Calu3 (cell line): ENCODE measurements around the gene CMIP. TPM values are rescaled to one million over a fixed set of nuclear protein-coding genes. Genes with fewer than 3 reads are reported as not detected.

ENCODE experiments used
- BruUV-seq: library from RNA; stranded (reverse); fragments of 400-500 nt; replicated peaks from 2 replicates; lab custom pipeline; 2021; lab: Mats Ljungman, UMichigan
- CTCF ChIA-PET: fragments of 300-600 bp; sonication (Branson Sonifier 250); formaldehyde crosslinking; loops from one replicate; lab custom pipeline; 2022; ENCODE audit warnings: antibody characterized with exemption; lab: Charles Lee
- DNase-seq: peaks from one replicate; pipeline ENCODE4 v3.0.0; 2022
- H3K27ac Mint-ChIP-seq: one replicate; pipeline ENCODE4 v1.8.0; 2022; ENCODE audit warnings: mixed read lengths; ENCODE audit not compliant: unreplicated experiment
- H3K27me3 Mint-ChIP-seq: one replicate; pipeline ENCODE4 v1.8.0; 2022; ENCODE audit warnings: mixed read lengths; ENCODE audit not compliant: unreplicated experiment
- H3K36me3 Mint-ChIP-seq: one replicate; pipeline ENCODE4 v1.8.0; 2022; ENCODE audit warnings: mild to moderate bottlenecking, moderate library complexity, mixed read lengths; ENCODE audit not compliant: insufficient read depth, unreplicated experiment
- H3K4me1 Mint-ChIP-seq: one replicate; pipeline ENCODE4 v1.8.0; 2022; ENCODE audit warnings: mild to moderate bottlenecking, low read depth, mixed read lengths; ENCODE audit not compliant: unreplicated experiment
- H3K4me3 Mint-ChIP-seq: one replicate; pipeline ENCODE4 v1.8.0; 2022; ENCODE audit warnings: mild to moderate bottlenecking, low read depth, moderate library complexity, mixed read lengths; ENCODE audit not compliant: unreplicated experiment
- H3K9me3 Mint-ChIP-seq: one replicate; pipeline ENCODE4 v1.8.0; 2022; ENCODE audit warnings: low read depth, mixed read lengths; ENCODE audit not compliant: unreplicated experiment
- intact Hi-C: fragments of 100-400 bp; cut with micrococcal nuclease; formaldehyde crosslinking; loops from one replicate; pipeline ENCODE4 v1.10.0; 2022; ENCODE audit not compliant: unreplicated experiment
- total RNA-seq: library from RNA; stranded (reverse); gene quantifications from 2 replicates; pipeline ENCODE4 v1.2.3, GENCODE V29; 2022
- TF ChIP-seq, protein P1 (sequence below): fragments of 200-600 bp; IDR thresholded peaks from one replicate; pipeline ENCODE4 v1.8.0; 2022; ENCODE audit warnings: antibody characterized with exemption; ENCODE audit not compliant: unreplicated experiment

CMIP gene
- total RNA-seq, 1 experiment from 2014 or later: 82.7 TPM

DNA sequence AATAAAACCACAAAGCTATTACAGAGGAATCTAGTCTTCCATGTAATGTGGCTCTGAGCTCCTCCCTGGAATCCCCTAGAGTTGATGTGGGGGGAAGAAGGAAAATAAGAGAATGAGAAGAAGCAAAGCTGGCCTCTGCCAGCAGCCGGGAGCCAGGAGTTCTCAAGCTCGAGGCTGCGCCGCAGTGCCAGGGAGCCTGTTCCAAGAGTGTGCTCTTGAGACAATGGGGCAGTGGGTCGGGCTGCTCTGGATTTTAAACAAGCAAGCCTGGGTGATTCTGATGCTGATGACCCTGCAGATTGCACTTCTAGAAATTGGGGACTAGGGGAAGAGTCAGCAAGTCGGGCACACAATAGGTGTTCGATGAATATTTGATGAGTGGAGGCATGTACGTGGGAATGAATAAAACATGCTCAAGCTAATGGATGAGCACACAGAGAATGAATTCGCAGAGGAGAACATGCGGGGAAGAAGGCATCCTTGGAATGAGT, 119.9 kb downstream of the CMIP start:
- H3K27ac Mint-ChIP-seq: no peak overlapping the region
- CTCF ChIA-PET: no interaction called here
- no peaks in the 10 kb centered on the region for H3K27me3 Mint-ChIP-seq

DNA sequence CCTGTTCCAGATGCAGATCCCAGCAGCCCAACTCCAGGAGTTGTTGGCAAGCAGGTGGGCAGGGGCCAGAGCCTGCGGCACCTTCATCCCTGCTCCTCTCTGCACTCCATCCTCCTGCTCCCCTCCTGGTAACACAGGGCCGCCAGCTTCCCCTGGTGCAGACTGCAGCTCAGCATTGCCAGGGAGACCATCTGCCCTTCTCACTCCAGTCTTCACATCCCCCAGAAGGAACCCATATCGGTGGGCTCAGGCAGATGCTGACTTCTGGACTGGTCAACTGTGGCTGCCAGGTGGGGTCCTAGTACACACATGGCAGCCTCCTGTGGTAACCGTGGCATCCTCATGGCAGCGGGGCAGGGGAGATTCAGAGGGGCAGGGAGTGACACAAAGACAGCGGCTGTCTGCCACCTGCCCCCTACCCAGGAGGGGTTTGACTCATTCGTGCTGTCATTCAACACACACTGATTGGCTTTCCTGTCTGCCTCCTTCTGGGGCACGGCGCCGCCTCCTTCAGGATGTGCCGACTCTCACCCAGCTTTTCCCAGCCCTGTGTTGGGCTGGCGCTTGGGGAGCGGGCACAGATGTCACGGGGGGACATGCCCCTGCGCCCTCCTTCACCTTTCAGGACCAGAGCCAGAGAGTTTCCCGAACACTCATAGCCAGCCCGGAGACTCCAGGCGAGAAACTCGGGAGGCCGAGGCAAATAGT, 120.9 kb downstream of the CMIP start:
- peaks cover 56% of the 10 kb centered on the region for H3K4me1 Mint-ChIP-seq
- H3K27ac Mint-ChIP-seq: no peak overlapping the region
- CTCF ChIA-PET: no interaction called here
- no peak overlapping the region for H3K4me3 Mint-ChIP-seq
- no peak for DNase-seq
- no TSS peak for BruUV-seq
- intact Hi-C loops: no loop called here
- TF ChIP-seq, protein P1, sequence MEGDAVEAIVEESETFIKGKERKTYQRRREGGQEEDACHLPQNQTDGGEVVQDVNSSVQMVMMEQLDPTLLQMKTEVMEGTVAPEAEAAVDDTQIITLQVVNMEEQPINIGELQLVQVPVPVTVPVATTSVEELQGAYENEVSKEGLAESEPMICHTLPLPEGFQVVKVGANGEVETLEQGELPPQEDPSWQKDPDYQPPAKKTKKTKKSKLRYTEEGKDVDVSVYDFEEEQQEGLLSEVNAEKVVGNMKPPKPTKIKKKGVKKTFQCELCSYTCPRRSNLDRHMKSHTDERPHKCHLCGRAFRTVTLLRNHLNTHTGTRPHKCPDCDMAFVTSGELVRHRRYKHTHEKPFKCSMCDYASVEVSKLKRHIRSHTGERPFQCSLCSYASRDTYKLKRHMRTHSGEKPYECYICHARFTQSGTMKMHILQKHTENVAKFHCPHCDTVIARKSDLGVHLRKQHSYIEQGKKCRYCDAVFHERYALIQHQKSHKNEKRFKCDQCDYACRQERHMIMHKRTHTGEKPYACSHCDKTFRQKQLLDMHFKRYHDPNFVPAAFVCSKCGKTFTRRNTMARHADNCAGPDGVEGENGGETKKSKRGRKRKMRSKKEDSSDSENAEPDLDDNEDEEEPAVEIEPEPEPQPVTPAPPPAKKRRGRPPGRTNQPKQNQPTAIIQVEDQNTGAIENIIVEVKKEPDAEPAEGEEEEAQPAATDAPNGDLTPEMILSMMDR: no peak
- no peaks in the 10 kb centered on the region for H3K9me3 Mint-ChIP-seq
- no peaks in the 10 kb centered on the region for H3K27me3 Mint-ChIP-seq
- no peaks in the 10 kb centered on the region for H3K36me3 Mint-ChIP-seq

More for the DNA sequence above, 119.9 kb downstream of the CMIP start:
- BruUV-seq: no TSS peak
- Mint-ChIP-seq H3K36me3 (no peaks in the 10 kb centered on the region), H3K9me3 (no peaks in the 10 kb centered on the region), H3K4me1 (peaks cover 56% of the 10 kb centered on the region), H3K4me3 (no peak overlapping the region)
- no peak for DNase-seq
- intact Hi-C loops: no loop called here
- TF ChIP-seq, protein P1: no peak

DNA sequence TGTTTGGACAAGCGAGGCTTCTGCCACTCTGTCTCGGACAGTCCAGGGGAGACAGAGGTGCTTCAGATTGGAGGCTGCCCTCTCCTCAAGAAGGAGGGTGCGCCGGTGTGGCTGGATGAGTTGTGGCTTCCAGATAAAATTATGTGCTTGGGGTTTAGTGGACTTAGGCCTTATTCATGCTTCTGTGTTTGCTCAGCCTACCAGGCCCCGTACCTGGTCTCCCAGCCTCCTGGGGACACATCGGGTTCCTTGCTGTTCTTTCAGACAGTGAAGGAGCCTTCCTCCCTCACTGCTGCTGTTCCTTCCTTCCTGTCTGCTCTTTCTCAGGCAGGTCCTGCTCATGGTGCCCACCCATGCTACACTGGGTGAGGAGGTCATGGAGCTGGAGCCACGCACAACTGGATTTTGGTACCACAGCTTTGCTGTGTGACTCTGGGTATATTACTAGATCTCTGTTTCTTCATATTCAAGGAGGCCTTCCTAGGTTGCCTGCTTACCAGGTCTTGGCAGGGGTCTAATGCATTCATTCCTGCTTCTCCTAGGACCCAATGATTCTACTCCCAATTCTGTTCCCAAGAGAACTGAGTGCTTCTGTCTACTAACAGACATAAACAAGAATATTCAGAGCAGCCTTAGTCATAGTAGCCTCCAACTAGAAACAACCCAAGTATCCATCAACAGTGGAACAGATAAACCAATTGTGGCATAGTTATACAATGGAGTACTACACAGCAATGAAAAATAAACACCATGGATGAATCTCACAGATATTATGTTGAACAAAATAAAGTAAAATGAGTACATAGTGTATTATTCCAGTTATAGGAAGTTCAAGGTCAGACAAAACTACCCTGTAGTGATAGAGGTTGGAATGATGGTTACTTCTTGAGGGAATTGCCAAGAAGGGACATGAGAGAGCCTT, 121.7 kb downstream of the CMIP start:
- intact Hi-C loops: no loop called here
- CTCF ChIA-PET: no interaction called here
- H3K4me3 Mint-ChIP-seq: no peak overlapping the region
- BruUV-seq: no TSS peak
- no peak overlapping the region for H3K27ac Mint-ChIP-seq
- no peaks in the 10 kb centered on the region for H3K36me3 Mint-ChIP-seq
- no peaks in the 10 kb centered on the region for H3K9me3 Mint-ChIP-seq
- H3K4me1 Mint-ChIP-seq: peaks cover 52% of the 10 kb centered on the region
- TF ChIP-seq, protein P1: no peak
- H3K27me3 Mint-ChIP-seq: no peaks in the 10 kb centered on the region
- no peak for DNase-seq

DNA sequence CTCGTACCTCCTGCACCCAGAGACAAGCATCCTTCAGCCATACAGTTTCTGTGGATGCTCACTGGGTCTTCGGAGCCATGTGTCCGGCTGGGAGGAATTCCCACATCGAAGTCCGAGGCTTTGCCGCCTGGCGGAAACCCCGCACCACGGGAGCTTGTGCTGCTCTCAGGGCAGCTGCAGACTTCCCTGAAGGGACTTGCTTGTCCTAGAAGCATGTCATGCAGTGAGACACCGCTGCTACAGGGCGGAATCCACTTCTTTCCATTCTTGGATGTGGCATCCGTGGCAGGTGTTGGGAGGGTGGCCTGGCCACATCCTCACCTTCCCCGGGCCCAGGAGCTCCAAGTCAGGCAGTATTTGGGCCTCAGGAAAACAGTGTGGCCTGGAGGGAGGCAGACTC, 122.5 kb downstream of the CMIP start:
- no peak for DNase-seq
- Mint-ChIP-seq H3K36me3 (peaks cover 3% of the 10 kb centered on the region), H3K27me3 (no peaks in the 10 kb centered on the region), H3K9me3 (no peaks in the 10 kb centered on the region), H3K27ac (no peak overlapping the region), H3K4me3 (no peak overlapping the region), H3K4me1 (peaks cover 45% of the 10 kb centered on the region)
- BruUV-seq: no TSS peak
- intact Hi-C loops: no loop called here
- CTCF ChIA-PET: no interaction called here
- TF ChIP-seq, protein P1: no peak
